PC-3 (cell line): ENCODE measurements around the gene VPS41. TPM values are rescaled to one million over a fixed set of nuclear protein-coding genes. Genes with fewer than 3 reads are reported as not detected.
A peak's percentile ranks its signal among the peaks of the same experiment; 100 is the strongest.

ENCODE experiments used
- ATAC-seq: fragments of 200-7000 bp; cut with Tn5 transposase; 2 replicates; pipeline ENCODE4 v1.9.1; 2020; ENCODE audit warnings: mild to moderate bottlenecking, moderate library complexity
- BruUV-seq: library from RNA; stranded (reverse); fragments of 400-500 nt; replicated peaks from 2 replicates; lab custom pipeline; 2021; lab: Mats Ljungman, UMichigan
- CTCF ChIA-PET: fragments of 300-600 bp; sonication (Branson Sonifier 250); formaldehyde crosslinking; loops from one replicate; lab custom pipeline; 2022; ENCODE audit warnings: antibody characterized with exemption; lab: Charles Lee
- POLR2A ChIA-PET: fragments of 300-600 bp; sonication (Branson Sonifier 250); formaldehyde crosslinking; loops from one replicate; lab custom pipeline; 2022; ENCODE audit warnings: antibody characterized with exemption; ENCODE audit not compliant: unreplicated experiment; lab: Charles Lee
- DNase-seq: peaks from one replicate; pipeline ENCODE4 v3.0.0-alpha.2; 2015
- H2AFZ ChIP-seq: fragments of 300-600 bp; sonication (generic); 2 replicates; pipeline ENCODE4 v1.6.0; 2016; ENCODE audit warnings: antibody characterized with exemption, low read length
- H3F3A ChIP-seq: fragments of 300-600 bp; sonication (generic); one replicate; pipeline ENCODE4 v1.6.0; 2017; ENCODE audit warnings: antibody characterized with exemption, low read length, control low read depth, mild to moderate bottlenecking; ENCODE audit not compliant: unreplicated experiment
- H3K27ac ChIP-seq: fragments of 300-600 bp; sonication (generic); 2 replicates; pipeline ENCODE4 v1.5.1; 2016; ENCODE audit warnings: mild to moderate bottlenecking, low read length
- H3K27me3 ChIP-seq: fragments of 300-600 bp; sonication (generic); 2 replicates; pipeline ENCODE4 v1.6.1; 2016; ENCODE audit warnings: low read length, mixed read lengths
- H3K36me3 ChIP-seq: fragments of 300-600 bp; sonication (generic); 2 replicates; pipeline ENCODE4 v1.6.1; 2016; ENCODE audit warnings: low read depth, mixed run types, low read length, mixed read lengths
- H3K4me1 ChIP-seq: fragments of 300-600 bp; sonication (generic); 2 replicates; pipeline ENCODE4 v1.5.1; 2016; ENCODE audit warnings: low read length; ENCODE audit not compliant: insufficient read depth
- H3K4me2 ChIP-seq: fragments of 300-600 bp; sonication (generic); 2 replicates; pipeline ENCODE4 v1.6.0; 2016; ENCODE audit warnings: low read length
- H3K4me3 ChIP-seq: fragments of 300-600 bp; sonication (generic); 2 replicates; pipeline ENCODE4 v1.5.1; 2016; ENCODE audit warnings: mild to moderate bottlenecking, low read length, mixed read lengths
- H3K79me2 ChIP-seq: fragments of 300-600 bp; sonication (generic); 2 replicates; pipeline ENCODE4 v1.6.1; 2017; ENCODE audit warnings: low read length, mixed read lengths
- H3K9ac ChIP-seq: fragments of 300-600 bp; sonication (generic); 2 replicates; pipeline ENCODE4 v1.6.0; 2016; ENCODE audit warnings: mild to moderate bottlenecking, low read length
- H3K9me2 ChIP-seq: fragments of 300-600 bp; sonication (generic); replicated peaks from 2 replicates; pipeline ENCODE4 v1.6.1; 2016; ENCODE audit warnings: mixed run types, low read length, mixed read lengths
- H3K9me3 ChIP-seq: fragments of 300-600 bp; sonication (generic); 2 replicates; pipeline ENCODE4 v1.6.1; 2016; ENCODE audit warnings: low read length, mixed read lengths
- H4K20me1 ChIP-seq: fragments of 300-600 bp; sonication (generic); 2 replicates; pipeline ENCODE4 v1.6.1; 2016; ENCODE audit warnings: low read length, mixed read lengths
- CTCF ChIP-seq: fragments of 300-600 bp; sonication (generic); conservative IDR thresholded peaks from 2 replicates; pipeline ENCODE4 v1.5.1; 2017; ENCODE audit warnings: antibody characterized with exemption, low read depth, mild to moderate bottlenecking, low read length
- EZH2 ChIP-seq: fragments of 300-600 bp; sonication (generic); IDR thresholded peaks from one replicate; pipeline ENCODE4 v1.6.1; 2017; ENCODE audit warnings: antibody characterized with exemption, mild to moderate bottlenecking, low read length; ENCODE audit not compliant: unreplicated experiment
- EZH2phosphoT487 ChIP-seq: fragments of 300-600 bp; sonication (generic); IDR thresholded peaks from 2 replicates; pipeline ENCODE4 v1.6.1; 2018; ENCODE audit warnings: mild to moderate bottlenecking, antibody characterized with exemption, low read length, borderline replicate concordance
- intact Hi-C: fragments of 100-400 bp; cut with micrococcal nuclease; formaldehyde crosslinking; loops from 2 replicates; pipeline ENCODE4 v1.9.0; 2023
- total RNA-seq: library from RNA; depleted of rRNA; stranded (reverse); fragments of >200 nt; gene quantifications from 2 replicates; pipeline ENCODE4 v1.2.3, GENCODE V29; 2014

VPS41 gene
- total RNA-seq, 1 experiment from 2014 or later, result 35.2 TPM

GRCh38 chr7:38851321-38851720 is 57.7 kb downstream of the VPS41 start:
- no peaks in the 10 kb centered on the region for H4K20me1 ChIP-seq
- H3K4me3 ChIP-seq, result no peak overlapping the region
- ChIA-PET CTCF (no interaction called here), POLR2A (no interaction called here)
- ATAC-seq (no peak), DNase-seq (no peak)
- H3K9me2 ChIP-seq, result no peaks in the 10 kb centered on the region
- no peak overlapping the region for H3K9ac ChIP-seq
- H3K4me2 ChIP-seq, result no peak overlapping the region
- H3K27ac ChIP-seq, result no peak overlapping the region
- H3K79me2 ChIP-seq, result no peaks in the 10 kb centered on the region
- intact Hi-C loops, result no loop called here
- no peak overlapping the region for H2AFZ ChIP-seq
- H3K9me3 ChIP-seq, result no peaks in the 10 kb centered on the region
- TF ChIP-seq EZH2 (no peak), CTCF (no peak), EZH2phosphoT487 (no peak)
- no peaks in the 10 kb centered on the region for H3F3A ChIP-seq
- no peaks in the 10 kb centered on the region for H3K27me3 ChIP-seq
- no peaks in the 10 kb centered on the region for H3K36me3 ChIP-seq
- H3K4me1 ChIP-seq, result peaks cover 2% of the 10 kb centered on the region
- BruUV-seq, result no TSS peak

GRCh38 chr7:38846280-38846679 is 62.7 kb downstream of the VPS41 start:
- BruUV-seq, result no TSS peak
- no peak for TF ChIP-seq EZH2phosphoT487
- no peak for TF ChIP-seq CTCF
- no peak for TF ChIP-seq EZH2
- H3K79me2 ChIP-seq, result no peaks in the 10 kb centered on the region
- no peaks in the 10 kb centered on the region for H3K27me3 ChIP-seq
- POLR2A ChIA-PET, result no interaction called here
- no peaks in the 10 kb centered on the region for H3K36me3 ChIP-seq
- intact Hi-C loops, result no loop called here
- no peak overlapping the region for H2AFZ ChIP-seq
- peaks cover 7% of the 10 kb centered on the region for H3K4me1 ChIP-seq
- H3K9me3 ChIP-seq, result no peaks in the 10 kb centered on the region
- H3K27ac ChIP-seq, result no peak overlapping the region
- H3F3A ChIP-seq, result no peaks in the 10 kb centered on the region
- H4K20me1 ChIP-seq, result no peaks in the 10 kb centered on the region
- H3K9me2 ChIP-seq, result no peaks in the 10 kb centered on the region
- no peak overlapping the region for H3K4me3 ChIP-seq
- DNase-seq (peak; percentile 42), ATAC-seq (peak; percentile 56)
- CTCF ChIA-PET, result no interaction called here
- no peak overlapping the region for H3K4me2 ChIP-seq
- H3K9ac ChIP-seq, result no peak overlapping the region

GRCh38 chr7:38844952-38845563 is 63.9 kb downstream of the VPS41 start:
- no peak overlapping the region for H2AFZ ChIP-seq
- no peaks in the 10 kb centered on the region for H3K79me2 ChIP-seq

More at GRCh38 chr7:38844952-38845563, 63.9 kb downstream of the VPS41 start:
- H3K4me1 ChIP-seq, result peaks cover 11% of the 10 kb centered on the region
- no peak overlapping the region for H3K9ac ChIP-seq
- DNase-seq (no peak), ATAC-seq (no peak)
- no peak overlapping the region for H3K4me2 ChIP-seq
- H4K20me1 ChIP-seq, result no peaks in the 10 kb centered on the region
- ChIA-PET POLR2A (no interaction called here), CTCF (no interaction called here)
- H3K4me3 ChIP-seq, result no peak overlapping the region
- no peaks in the 10 kb centered on the region for H3F3A ChIP-seq
- no TSS peak for BruUV-seq
- H3K27me3 ChIP-seq, result no peaks in the 10 kb centered on the region
- intact Hi-C loops, result no loop called here
- H3K9me3 ChIP-seq, result no peaks in the 10 kb centered on the region
- TF ChIP-seq EZH2 (no peak), EZH2phosphoT487 (no peak), CTCF (no peak)
- no peaks in the 10 kb centered on the region for H3K9me2 ChIP-seq
- no peak overlapping the region for H3K27ac ChIP-seq
- no peaks in the 10 kb centered on the region for H3K36me3 ChIP-seq
